ENCODE data around the gene ARHGDIA. TPM values are rescaled to one million over a fixed set of nuclear protein-coding genes. Genes with fewer than 3 reads are reported as not detected.

The ARHGDIA gene
- total and polyA plus RNA-seq, 2 experiments from 2014 or later: 80.7 to 295 TPM

DNA sequence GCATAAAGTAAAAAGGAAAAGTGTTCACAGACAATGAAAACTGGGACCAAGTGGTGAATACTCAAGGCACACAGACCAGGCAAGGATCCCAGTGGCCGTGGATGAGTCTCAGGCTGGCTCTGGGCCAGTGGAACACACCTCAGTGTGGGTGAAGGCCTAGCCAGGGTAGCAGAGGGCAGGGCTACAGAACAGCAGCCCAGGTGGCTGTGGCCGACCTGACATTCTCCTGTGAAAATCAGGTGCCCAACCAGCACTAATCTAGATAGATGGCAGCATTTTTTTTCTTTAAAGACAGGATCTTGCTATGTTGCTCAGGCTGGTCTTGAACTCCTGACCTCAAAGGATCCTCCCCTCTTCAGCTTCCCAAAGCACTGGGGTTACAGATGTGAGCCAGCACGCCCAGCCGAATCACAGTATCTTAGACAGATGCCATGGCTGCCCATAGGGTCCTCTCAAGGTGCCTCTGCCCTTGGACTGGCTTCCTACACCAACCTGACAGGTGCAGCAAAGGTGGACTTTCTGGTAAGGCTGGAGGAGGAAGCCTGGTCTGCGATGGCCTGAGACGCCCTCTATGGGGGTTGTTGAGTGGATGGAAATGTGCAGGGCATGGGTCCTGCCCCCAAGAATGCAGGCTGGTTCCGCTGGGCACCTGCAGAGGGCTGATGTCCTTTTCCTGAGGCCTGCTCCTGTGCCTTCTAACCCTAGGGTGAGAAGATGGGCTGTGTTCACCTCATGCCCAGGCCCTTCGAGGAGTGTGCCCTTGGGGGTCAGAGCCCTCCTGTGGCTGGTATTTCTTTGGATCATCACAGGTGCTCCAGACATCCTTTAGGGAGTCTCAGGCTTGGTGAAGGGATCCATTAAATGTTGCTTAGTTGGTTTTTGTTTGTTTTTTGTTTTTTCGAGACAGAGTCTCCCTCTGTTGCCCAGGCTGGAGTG lies 7.0 kb downstream of the ARHGDIA start:
- TF ChIP-seq EZH2phosphoT487 (IDR thresholded peaks at IDR 0.05; ENCODE audit: low read depth, severe bottlenecking, unreplicated experiment) (no peak), EZH2 (IDR thresholded peaks at IDR 0.05; ENCODE audit: borderline replicate concordance) (no peak)
- TF ChIP-seq, protein P1, sequence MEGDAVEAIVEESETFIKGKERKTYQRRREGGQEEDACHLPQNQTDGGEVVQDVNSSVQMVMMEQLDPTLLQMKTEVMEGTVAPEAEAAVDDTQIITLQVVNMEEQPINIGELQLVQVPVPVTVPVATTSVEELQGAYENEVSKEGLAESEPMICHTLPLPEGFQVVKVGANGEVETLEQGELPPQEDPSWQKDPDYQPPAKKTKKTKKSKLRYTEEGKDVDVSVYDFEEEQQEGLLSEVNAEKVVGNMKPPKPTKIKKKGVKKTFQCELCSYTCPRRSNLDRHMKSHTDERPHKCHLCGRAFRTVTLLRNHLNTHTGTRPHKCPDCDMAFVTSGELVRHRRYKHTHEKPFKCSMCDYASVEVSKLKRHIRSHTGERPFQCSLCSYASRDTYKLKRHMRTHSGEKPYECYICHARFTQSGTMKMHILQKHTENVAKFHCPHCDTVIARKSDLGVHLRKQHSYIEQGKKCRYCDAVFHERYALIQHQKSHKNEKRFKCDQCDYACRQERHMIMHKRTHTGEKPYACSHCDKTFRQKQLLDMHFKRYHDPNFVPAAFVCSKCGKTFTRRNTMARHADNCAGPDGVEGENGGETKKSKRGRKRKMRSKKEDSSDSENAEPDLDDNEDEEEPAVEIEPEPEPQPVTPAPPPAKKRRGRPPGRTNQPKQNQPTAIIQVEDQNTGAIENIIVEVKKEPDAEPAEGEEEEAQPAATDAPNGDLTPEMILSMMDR (IDR thresholded peaks at IDR 0.05; ENCODE audit: poor library complexity): no peak
- Histone ChIP-seq H3K4me3 (no peak overlapping the region), H3K4me2 (no peak overlapping the region), H4K20me1 (ENCODE audit: insufficient read depth, poor library complexity, severe bottlenecking) (peaks cover 25% of the 10 kb centered on the region), H2AFZ (no peak overlapping the region), H3K9me2 (replicated peaks; ENCODE audit: insufficient read depth) (no peaks in the 10 kb centered on the region), H3K27ac (no peak overlapping the region), H3K79me2 (peaks cover 59% of the 10 kb centered on the region), H3K4me1 (ENCODE audit: insufficient read depth) (peaks cover 48% of the 10 kb centered on the region), H3K36me3 (replicated peaks; ENCODE audit: insufficient read depth, low read depth) (no peaks in the 10 kb centered on the region), H3K9me3 (ENCODE audit: low read depth) (no peaks in the 10 kb centered on the region), H3K27me3 (no peaks in the 10 kb centered on the region)
- WGBS (ENCODE audit: low lambda C conversion rate, missing lambda C conversion rate): 89% methylated on average over 9 of the region's 9 CpGs
- DNase-seq (ENCODE audit: low spot score): no peak

DNA sequence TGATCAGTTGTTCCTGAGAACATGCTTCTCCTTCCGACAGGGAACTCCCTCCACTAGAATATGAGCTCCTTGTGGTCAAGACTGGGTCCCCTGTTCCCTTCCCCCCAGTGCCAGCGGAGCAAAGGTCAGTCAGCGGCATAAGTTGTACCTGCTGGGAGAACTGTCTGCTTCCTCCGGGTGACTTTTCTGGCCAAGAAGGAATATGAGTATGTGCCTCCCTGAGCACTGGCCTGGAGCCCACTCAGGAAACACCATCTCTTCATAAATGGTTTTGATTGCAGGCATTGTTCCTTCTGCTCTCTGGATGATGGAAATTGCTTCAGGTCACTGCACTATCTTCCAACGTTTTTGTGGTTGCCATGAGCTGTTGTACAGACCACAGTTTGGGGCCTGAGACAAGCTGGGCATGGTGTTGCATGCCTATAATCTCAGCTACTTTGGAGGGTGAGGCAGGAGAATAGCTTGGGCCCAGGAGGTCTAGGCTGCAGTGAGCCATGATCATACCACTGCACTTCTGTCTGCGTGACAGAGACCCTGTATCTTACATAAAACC lies 7.9 kb downstream of the ARHGDIA start:
- H4K20me1 ChIP-seq (ENCODE audit: insufficient read depth, poor library complexity, severe bottlenecking): peaks cover 25% of the 10 kb centered on the region
- no peak overlapping the region for H3K4me3 ChIP-seq

DNA sequence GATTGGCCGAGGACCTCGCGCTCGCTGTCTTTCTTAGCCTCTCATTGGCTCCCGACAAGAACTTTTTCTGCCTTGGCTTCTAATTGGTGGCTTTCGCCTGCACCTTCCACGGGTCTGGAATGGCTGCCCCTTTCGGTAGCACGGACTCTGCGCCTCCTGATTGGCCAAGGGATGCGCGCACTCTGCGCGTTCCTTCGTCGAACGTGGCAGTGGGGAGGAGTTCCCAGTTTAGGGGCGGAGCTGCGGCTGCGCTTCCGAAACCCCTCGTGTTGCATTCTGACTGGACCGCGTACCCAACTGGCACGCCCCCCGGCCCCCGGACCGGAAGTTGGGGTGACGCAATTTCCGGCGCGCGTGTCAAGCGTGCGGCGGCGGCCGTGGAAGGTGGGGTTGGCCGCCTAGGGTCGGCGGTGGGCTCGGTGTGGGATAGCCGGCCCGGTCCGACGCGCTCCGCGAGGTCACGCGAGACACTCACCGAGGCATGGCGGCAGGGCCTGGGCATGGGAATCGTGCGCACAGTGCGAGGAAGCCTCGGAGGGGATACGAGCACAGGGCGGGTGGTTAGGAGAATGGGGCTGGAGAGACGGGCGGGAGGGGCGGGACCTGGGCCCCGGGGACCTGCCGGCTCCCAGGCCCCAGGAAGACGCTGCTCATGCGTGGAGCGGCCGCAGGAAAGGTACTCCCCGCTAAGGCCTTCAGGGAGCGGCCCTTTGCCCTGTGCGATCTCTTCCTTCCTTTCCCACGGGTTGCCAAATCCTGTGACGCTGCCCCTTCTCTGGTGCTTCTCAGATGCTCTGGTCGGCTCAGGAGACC lies 10.2 kb downstream of the ARHGDIA start:
- peak overlapping the region; percentile 91 for H3K27ac ChIP-seq
- H2AFZ ChIP-seq: peak overlapping the region; percentile 12
- H4K20me1 ChIP-seq (ENCODE audit: insufficient read depth, poor library complexity, severe bottlenecking): peaks cover 44% of the 10 kb centered on the region
- peaks cover 89% of the 10 kb centered on the region for H3K79me2 ChIP-seq
- WGBS (ENCODE audit: low lambda C conversion rate, missing lambda C conversion rate): under 1% methylated on average over 69 of the region's 74 CpGs
- H3K36me3 ChIP-seq (replicated peaks; ENCODE audit: insufficient read depth, low read depth): no peaks in the 10 kb centered on the region
- TF ChIP-seq EZH2 (IDR thresholded peaks at IDR 0.05; ENCODE audit: borderline replicate concordance) (no peak), EZH2phosphoT487 (IDR thresholded peaks at IDR 0.05; ENCODE audit: low read depth, severe bottlenecking, unreplicated experiment) (no peak)
- TF ChIP-seq, protein P1 (IDR thresholded peaks at IDR 0.05; ENCODE audit: poor library complexity): no peak
- no peaks in the 10 kb centered on the region for H3K27me3 ChIP-seq
- H3K9me2 ChIP-seq (replicated peaks; ENCODE audit: insufficient read depth): no peaks in the 10 kb centered on the region
- H3K4me2 ChIP-seq: peak overlapping the region; percentile 96
- DNase-seq (ENCODE audit: low spot score): peak; percentile 100
- no peaks in the 10 kb centered on the region for H3K9me3 ChIP-seq (ENCODE audit: low read depth)
- H3K4me1 ChIP-seq (ENCODE audit: insufficient read depth): peaks cover 29% of the 10 kb centered on the region
- peak overlapping the region; percentile 2 for H3K4me3 ChIP-seq

More for the DNA sequence above, 7.9 kb downstream of the ARHGDIA start:
- peaks cover 68% of the 10 kb centered on the region for H3K79me2 ChIP-seq
- 93% methylated on average over 6 of the region's 6 CpGs for WGBS (ENCODE audit: low lambda C conversion rate, missing lambda C conversion rate)
- H3K27ac ChIP-seq: peak overlapping the region; percentile 26
- no peaks in the 10 kb centered on the region for H3K9me2 ChIP-seq (replicated peaks; ENCODE audit: insufficient read depth)
- H3K36me3 ChIP-seq (replicated peaks; ENCODE audit: insufficient read depth, low read depth): no peaks in the 10 kb centered on the region
- no peak overlapping the region for H2AFZ ChIP-seq
- TF ChIP-seq, protein P1 (IDR thresholded peaks at IDR 0.05; ENCODE audit: poor library complexity): no peak
- no peak for TF ChIP-seq EZH2phosphoT487 (IDR thresholded peaks at IDR 0.05; ENCODE audit: low read depth, severe bottlenecking, unreplicated experiment)
- no peaks in the 10 kb centered on the region for H3K9me3 ChIP-seq (ENCODE audit: low read depth)
- H3K4me1 ChIP-seq (ENCODE audit: insufficient read depth): peaks cover 48% of the 10 kb centered on the region
- DNase-seq (ENCODE audit: low spot score): no peak
- peak overlapping the region; percentile 96 for H3K4me2 ChIP-seq
- no peaks in the 10 kb centered on the region for H3K27me3 ChIP-seq

All from hepatocyte (in vitro differentiated cells).